Ishikawa (cell line): ENCODE results near the gene TANK.

Source experiments
- FOXM1 ChIP-seq: IDR thresholded peaks from 2 replicates; pipeline ENCODE4 v1.6.1; 2012; ENCODE audit warnings: low read depth, borderline replicate concordance
- TF ChIP-seq, protein P1 (sequence below): IDR thresholded peaks from 2 replicates; pipeline ENCODE4 v1.6.1; 2012; ENCODE audit warnings: low read depth, mild to moderate bottlenecking

GRCh38 chr2:161119483-161119882, 40.7 kb upstream of the TANK start:
- TF ChIP-seq FOXM1, result no peak
- TF ChIP-seq, protein P1, sequence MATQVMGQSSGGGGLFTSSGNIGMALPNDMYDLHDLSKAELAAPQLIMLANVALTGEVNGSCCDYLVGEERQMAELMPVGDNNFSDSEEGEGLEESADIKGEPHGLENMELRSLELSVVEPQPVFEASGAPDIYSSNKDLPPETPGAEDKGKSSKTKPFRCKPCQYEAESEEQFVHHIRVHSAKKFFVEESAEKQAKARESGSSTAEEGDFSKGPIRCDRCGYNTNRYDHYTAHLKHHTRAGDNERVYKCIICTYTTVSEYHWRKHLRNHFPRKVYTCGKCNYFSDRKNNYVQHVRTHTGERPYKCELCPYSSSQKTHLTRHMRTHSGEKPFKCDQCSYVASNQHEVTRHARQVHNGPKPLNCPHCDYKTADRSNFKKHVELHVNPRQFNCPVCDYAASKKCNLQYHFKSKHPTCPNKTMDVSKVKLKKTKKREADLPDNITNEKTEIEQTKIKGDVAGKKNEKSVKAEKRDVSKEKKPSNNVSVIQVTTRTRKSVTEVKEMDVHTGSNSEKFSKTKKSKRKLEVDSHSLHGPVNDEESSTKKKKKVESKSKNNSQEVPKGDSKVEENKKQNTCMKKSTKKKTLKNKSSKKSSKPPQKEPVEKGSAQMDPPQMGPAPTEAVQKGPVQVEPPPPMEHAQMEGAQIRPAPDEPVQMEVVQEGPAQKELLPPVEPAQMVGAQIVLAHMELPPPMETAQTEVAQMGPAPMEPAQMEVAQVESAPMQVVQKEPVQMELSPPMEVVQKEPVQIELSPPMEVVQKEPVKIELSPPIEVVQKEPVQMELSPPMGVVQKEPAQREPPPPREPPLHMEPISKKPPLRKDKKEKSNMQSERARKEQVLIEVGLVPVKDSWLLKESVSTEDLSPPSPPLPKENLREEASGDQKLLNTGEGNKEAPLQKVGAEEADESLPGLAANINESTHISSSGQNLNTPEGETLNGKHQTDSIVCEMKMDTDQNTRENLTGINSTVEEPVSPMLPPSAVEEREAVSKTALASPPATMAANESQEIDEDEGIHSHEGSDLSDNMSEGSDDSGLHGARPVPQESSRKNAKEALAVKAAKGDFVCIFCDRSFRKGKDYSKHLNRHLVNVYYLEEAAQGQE, result no peak
